ENCODE data around the gene TASP1.
"Not testable (repeated sequence)": the region's sequence is repeated elsewhere in the genome, so short reads cannot be mapped to it uniquely, and the experiment has no call there.

DNA sequence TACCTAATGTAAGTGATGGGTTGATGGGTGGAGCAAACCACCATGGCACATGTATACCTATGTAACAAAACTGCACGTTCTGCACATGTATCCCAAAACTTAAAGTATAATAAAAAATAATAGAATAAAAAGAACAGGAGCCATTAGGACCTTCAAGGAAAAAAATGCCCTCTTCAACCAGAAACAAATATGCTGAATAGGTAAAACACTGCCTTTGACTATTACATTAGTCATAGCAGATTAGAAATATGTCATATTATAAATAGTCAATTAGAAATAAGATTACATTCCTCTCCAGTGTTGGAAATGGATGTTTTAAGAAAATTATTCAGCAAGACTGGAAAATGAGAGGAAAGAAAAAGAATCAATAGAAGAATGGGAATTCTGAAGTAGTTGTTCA lies 153.7 kb downstream of the TASP1 start:
- TF ChIP-seq POLR2A (IDR thresholded peaks at IDR 0.05), result not testable (repeated sequence)
- TF ChIP-seq, protein P1, sequence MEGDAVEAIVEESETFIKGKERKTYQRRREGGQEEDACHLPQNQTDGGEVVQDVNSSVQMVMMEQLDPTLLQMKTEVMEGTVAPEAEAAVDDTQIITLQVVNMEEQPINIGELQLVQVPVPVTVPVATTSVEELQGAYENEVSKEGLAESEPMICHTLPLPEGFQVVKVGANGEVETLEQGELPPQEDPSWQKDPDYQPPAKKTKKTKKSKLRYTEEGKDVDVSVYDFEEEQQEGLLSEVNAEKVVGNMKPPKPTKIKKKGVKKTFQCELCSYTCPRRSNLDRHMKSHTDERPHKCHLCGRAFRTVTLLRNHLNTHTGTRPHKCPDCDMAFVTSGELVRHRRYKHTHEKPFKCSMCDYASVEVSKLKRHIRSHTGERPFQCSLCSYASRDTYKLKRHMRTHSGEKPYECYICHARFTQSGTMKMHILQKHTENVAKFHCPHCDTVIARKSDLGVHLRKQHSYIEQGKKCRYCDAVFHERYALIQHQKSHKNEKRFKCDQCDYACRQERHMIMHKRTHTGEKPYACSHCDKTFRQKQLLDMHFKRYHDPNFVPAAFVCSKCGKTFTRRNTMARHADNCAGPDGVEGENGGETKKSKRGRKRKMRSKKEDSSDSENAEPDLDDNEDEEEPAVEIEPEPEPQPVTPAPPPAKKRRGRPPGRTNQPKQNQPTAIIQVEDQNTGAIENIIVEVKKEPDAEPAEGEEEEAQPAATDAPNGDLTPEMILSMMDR (IDR thresholded peaks at IDR 0.05), result not testable (repeated sequence)

Measured in Peyer's patch (tissue), 4 donors.